GM19035 (cell line): ENCODE measurements around the gene CTF1.
A peak's percentile ranks its signal among the peaks of the same experiment; 100 is the strongest.

ENCODE experiments used
- ATAC-seq: cut with Tn5 transposase; IDR thresholded peaks from one replicate; pipeline ENCODE4 v1.9.1; 2021; ENCODE audit not compliant: unreplicated experiment

The CTF1 gene

GRCh38 chr16:30904114-30904780 lies 7.8 kb downstream of the CTF1 start:
- ATAC-seq = no peak

GRCh38 chr16:30907064-30907463 lies 10.7 kb downstream of the CTF1 start:
- no peak for ATAC-seq

GRCh38 chr16:30910427-30911029 lies 14.1 kb downstream of the CTF1 start:
- no peak for ATAC-seq

DNA sequence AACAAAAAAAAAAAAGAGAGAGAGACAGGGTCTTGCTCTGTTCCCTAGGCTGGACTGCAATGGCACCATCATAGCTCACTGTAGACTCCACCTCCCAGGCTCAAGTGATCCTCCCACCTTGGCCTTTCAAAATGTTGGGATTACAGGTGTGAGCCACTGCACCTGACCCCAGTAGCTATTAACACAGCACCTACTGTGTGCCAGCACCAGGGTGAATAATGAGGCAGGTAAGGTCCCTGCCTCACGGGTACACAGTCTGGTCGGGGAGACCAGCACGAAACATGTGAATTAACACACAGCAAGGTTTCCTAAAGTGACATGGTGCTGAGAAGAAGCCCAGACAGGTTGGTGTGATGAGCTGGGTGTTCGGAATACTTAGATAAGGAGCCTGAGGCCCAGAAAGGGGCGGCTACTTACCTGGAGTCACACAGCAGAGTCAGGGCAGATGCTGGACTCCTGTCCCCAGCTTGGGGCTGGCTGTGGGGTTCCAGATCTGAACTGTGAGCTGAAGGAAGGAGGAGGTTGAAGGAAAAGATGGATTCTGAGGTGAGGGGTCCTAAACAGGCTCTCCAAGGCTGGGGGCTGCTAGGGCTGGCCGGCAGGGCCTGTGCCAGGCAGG lies 16.5 kb downstream of the CTF1 start:
- ATAC-seq = no peak

DNA sequence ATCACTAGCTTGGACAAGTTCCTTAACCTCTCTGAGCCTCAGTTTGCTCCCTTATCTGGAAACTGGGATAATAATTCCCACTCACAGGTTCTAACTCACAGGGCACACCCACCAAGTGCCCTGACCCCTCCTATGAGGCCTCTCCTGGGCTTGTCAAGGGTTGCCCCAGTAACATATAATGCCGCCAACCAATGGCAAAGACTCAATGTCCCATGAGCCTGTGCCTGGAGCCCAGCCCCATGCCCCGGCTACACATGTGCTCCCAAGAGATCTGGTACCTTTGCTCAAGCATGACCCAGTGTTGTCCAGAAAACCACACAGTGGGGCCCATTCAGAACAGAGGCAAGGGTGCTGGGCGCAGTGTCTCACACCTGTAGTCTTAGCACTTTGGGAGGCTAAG lies 18.4 kb downstream of the CTF1 start:
- ATAC-seq = no peak

- no peak for ATAC-seq
These were observed 22.2 kb downstream of the CTF1 start for GRCh38 chr16:30918614-30919013.

DNA sequence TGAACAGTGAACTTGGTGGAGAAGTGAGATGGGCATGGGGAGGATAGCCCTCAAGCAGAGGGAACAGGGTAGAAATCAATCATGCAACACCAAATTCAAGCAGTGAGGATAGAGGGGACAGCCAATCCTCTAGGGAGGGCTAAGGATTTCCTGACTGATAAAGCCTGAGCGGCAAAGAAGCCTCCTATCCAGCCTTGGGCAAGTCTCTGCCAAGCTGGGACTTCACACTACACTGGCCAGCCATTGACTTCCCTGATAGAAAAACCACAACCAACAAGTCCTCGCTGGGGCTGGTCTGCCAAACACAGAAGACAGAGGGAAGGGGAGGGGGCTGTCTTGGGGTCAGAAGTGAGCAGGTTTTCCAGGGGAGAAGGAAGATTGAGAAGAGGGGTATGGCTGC lies 24.5 kb downstream of the CTF1 start:
- no peak for ATAC-seq

GRCh38 chr16:30921459-30921747 lies 25.0 kb downstream of the CTF1 start:
- ATAC-seq = no peak

DNA sequence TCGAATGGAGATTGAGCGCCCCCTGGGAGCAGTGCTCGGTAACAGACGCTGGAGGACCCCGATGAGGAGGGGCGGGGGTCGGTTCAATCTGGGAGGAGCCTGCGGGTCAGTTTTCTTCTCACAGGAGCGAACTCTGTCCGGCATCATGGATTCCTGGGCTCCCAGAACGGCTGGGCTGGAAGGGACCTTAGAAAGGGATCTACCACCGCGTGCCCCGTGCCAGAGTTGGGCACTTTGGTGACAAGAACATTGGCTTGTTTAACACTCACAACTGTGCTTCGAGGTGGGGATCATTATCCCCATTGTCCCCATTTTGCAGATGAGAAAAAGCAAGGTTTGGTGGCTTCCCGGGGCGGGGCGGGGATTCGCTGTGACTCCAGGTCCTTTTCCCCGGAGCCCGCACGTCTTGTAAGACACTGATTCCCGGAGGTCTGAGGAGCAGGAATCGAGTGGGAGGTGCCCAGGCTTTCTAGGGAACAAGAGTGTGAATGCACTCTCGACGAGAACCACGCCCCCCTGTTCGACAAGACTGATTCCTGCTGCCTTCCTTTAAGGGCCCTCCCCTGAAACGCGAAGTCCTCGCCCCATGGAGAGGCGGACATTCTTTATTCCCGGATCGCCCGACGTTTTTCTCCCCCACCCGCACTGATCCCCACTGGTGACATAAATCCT lies 25.5 kb downstream of the CTF1 start:
- no peak for ATAC-seq

DNA sequence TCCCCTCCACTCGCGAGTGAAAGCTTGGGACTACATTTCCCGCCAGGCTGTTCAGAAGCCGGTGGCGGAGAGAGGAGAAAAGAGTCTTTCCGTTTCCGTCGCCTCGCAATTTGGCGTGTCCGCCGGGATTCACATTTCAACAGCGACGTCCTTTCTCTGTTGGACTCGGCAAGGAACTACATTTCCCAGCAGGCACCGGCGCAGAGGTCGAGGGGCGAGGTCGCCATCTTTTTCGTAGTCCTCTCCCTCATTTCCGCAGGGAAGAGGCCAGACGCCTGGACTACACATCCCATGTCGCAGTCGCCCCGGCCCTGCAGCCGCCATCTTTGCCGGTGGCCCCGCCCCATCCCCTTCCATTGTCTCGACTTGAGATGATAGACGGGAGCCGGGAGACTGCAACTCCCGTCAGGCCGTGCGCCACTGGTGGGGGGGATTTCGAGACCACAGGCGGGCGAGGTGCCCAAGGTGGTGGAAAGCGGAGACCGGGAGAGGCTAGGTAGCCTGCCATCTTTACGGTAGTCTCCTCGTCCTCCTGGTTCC lies 26.1 kb downstream of the CTF1 start:
- peak; percentile 80 for ATAC-seq

DNA sequence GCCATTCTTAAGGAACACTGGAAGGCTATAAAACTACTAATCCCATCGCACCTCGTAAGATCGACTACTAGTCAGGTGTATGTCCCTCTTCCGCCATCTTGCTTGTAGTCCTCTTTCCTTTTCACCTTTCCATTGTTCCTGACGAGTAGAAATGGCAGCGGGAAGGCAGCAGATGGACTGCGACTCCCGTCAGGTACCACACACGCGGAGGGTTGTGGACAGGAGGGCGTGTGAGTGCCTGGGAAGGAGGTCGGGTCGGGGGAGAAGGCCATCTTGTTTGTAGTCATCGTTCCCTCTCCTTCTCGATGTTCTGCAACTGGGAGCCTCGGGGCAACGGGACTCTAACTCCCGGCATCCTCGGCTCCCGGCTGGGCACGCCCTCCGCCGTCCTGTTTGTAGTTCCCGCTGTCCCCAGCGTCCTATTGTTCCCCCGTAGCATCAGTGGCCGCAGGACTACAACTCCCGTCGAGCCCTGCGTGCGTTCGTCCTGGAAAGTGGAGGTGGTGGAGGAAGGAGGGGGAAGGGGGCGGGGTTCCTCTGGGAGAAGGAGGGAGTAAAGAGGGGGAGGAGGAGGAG lies 26.6 kb downstream of the CTF1 start:
- ATAC-seq = peak; percentile 68

DNA sequence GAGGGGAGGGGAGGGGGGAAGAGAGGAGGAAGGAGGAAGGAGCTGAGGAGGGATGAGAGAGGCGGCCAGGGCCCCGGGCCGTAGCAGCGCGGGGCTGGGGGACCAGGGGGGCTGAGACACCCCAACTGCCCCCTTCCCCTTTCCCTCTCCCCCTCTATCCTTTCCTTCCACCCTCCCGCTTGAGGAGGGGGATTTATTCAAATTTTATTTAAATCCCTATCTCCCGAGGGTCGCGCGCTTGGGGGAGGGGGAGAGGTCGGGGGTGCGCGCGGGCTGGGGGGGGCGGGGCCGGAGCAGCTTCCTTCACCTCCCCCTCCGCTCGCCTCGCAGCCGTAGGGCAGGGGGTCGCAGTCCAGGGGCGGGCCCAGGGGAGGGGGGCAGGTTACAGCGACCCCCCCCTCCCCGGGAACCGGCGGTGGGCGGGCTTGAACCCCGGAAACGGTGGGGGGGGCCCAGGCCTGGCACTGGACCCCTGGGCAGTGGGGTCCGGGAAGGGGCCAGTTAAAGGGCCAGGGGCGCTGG lies 27.2 kb downstream of the CTF1 start, which contains the start of gene FBXL19:
TSS of gene FBXL19 (plus strand) at position 19 of the 522 bp plus-strand sequence. CDS start 2,183 bp downstream, outside the sequence.
- ATAC-seq = no peak

- no peak for ATAC-seq
These were observed 27.9 kb downstream of the CTF1 start for GRCh38 chr16:30924076-30924912.

GRCh38 chr16:30924913-30925631 lies 28.7 kb downstream of the CTF1 start:
- no peak for ATAC-seq

DNA sequence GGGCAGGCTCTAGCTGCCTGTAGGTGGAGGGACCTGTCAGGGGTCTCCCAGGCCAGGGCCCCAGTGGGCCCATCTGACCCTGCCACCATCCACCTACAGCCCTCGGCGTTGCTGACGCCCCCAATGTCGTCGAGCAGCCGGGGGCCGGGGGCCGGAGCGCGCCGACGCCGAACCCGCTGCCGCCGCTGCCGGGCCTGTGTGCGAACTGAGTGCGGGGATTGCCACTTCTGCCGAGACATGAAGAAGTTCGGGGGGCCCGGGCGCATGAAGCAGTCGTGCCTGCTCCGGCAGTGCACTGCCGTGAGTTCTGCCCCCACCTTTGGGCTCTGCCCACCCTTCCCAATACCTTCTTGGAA lies 29.2 kb downstream of the CTF1 start:
- no peak for ATAC-seq

DNA sequence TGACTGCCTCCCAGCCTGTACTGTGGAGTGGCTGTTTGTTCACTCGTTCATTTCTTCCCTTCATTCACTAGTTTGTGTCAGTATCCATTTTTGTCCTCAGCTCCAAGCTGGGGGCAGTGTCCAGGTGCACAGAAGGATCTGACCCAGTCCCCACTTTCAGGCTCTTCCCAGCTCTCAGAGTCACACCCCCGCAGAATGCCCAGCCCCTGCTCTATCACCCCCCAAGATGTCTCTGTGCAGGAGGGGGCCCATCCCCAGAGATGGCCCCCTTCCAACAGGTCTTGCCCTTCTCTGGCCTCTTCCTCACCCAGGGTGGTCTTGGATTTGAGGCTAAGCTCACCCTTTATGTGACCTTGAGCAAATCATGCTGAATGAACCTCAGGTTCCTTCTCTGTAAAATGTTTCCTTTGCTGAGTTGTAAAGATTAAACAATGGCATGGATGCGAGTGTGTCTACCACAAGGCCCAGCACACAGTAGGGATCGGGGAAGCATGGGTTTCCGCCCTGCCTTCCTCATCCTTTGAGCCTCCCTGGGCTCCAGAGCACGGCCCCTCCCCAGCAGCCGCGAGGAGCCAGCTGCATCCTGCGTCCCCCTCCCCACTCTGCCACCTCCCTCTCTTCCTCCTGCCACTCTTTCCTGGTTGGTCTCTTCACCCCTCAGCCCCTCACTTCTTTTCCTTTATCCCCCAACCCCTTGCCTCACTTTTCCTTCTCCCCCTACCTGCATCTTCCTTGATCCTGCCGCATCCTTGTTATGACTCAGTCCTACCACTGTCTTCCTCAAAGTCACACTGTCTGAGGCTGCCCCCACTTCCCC lies 29.8 kb downstream of the CTF1 start:
- ATAC-seq = no peak

- ATAC-seq = no peak
These were observed 30.7 kb downstream of the CTF1 start for GRCh38 chr16:30926937-30927788.

DNA sequence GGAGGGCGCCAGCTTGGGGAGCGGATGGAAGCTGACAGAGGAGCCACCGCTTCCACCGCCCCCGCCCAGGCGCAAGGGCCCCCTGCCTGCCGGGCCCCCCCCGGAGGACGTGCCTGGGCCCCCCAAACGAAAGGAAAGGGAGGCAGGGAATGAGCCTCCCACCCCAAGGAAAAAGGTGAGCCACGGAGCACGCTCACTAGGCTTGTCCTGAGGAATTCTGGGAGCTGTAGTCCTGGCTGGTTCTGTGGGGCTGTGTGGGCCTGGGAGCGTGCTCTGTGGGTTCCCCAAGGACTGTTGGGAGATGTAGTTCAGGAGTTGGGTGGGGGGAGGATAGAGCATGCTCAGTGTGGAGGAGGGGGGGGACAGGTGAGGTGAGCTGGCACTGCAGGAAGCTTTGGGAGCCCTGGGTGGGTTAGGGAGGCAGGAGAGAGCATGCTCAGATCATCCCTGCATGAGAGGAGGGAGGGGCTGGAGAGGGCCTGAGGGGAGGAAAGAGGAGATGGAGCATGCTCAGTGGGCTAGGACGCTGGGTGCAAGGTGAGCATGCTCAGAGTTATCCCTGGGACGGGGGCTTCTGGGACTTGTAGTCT lies 31.5 kb downstream of the CTF1 start:
- no peak for ATAC-seq
